HUDEP-2 (cell line): ENCODE data around the gene BDNF.
A peak's percentile ranks its signal among the peaks of the same experiment; 100 is the strongest.

Experiments used
- DNase-seq, 76 experiments: peaks; one replicate each; lab custom pipeline; 2025; ENCODE audit not compliant: unreplicated experiment in 76 of 76; lab: John Stamatoyannopoulos, UW

BDNF gene

GRCh38 chr11:27707676-27708075, 7.4 kb upstream of the BDNF start:
- DNase-seq: no peak

DNA sequence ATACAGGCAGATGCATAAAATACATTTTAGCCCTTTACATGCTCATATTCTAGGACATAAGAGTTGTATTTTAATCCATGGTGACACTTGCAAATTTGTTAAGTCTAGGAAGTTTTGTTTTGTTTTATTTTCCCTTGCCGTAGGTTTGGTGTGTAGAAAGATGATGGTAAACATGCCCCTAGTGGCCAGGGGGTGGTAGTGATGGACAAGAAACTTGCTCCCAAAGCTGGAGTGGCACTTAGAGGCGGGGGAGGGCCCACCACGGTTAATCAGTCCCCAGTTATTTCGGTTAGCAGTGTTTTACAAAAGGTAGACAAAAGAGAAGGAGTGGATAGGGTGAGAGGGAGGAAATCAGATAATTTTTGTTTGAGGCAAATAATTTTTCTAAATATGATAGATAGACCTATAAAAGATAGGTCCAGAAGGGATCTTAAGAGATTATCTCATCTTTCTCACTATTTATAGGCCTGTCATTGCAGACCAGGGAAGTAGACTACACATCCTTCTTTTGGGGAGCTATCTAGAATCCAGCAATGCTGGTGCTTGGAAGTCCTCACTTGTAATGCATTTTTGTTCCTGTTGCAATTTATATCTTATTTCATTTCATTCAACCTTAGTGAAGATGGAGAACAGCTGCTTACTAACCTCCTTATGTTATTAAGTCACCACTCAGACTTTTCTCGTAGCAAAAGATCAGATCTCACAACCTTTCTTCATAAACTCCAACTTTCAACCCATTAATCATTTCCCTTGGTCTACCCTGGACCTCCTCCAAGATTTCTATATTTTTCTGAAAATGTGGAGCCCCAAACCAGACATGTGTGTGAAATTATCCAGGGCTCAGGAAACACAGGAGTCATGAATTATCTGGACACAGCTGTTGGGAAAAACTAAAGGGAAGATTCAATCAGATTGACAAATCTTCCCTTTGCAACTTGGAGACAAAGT, 5.9 kb upstream of the BDNF start:
- peak in 12 of 76 experiments; percentile 2 to 36 (median 10) for DNase-seq

DNA sequence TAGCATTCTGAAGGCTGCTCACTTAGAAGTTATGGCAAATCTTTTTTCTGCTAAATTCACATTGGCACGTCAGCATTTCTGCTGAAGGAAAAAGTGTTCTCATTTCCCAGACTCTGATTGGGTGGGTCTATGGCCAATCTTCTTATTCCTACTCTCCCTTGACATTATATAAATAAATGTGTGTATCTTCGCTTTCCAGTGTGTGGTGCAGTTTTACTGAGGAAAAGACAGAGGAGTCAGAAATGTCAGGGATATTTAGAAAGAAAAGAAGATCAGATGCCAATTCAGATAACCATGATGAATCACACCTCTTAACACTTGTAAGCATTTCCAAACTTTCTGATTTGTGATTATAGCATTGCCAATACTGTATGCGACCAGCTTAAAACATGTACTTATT, 3.2 kb upstream of the BDNF start:
- no peak for DNase-seq

DNA sequence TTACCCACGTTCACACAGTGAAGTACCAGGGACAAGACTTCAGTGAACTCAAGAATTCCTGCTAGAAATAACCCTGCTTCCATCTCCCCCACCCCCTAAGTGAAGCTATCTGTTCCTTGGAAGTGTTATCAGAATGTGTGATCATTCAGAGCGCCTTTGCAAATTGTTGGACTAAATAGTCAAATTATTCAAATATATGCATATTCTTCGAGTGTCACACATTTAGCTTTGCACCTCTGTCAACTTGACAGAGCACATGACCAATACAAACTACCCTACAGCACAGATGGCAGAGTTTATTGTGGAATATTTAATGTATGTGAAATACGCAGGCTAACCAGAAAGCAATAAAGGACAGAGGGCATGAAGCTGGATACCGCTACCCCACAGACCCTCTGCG, 2.6 kb upstream of the BDNF start:
- no peak for DNase-seq

- DNase-seq: peak in 7 of 76 experiments; percentile 3 to 17 (median 7)
Observed at GRCh38 chr11:27701355-27702105, 1.3 kb upstream of the BDNF start.

- no peak for DNase-seq
Observed at GRCh38 chr11:27699926-27700350, 317 bp downstream of the BDNF start.

- no peak for DNase-seq
Observed at GRCh38 chr11:27699242-27699925, 871 bp downstream of the BDNF start.

DNA sequence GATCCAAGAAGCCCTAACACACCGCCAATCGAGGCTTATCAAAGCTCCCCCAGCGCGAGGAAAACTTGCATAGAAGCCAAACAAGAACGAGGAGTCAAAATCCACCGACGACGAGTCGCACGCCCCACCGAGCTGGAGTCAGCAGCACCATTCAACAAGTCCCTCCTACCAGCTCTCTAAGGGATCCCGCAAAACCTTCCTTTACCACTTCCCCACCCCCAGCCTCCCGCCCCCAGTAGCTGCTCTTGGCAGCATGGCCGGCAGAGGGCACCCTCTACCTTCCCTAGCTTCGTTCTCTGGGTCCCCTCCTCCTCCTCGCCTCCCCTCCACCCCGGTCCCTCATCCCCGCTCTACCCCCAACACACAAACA, 1.4 kb downstream of the BDNF start:
- DNase-seq: peak in 50 of 76 experiments; percentile 3 to 69 (median 34)

GRCh38 chr11:27697679-27698275, 2.5 kb downstream of the BDNF start:
- no peak for DNase-seq

DNA sequence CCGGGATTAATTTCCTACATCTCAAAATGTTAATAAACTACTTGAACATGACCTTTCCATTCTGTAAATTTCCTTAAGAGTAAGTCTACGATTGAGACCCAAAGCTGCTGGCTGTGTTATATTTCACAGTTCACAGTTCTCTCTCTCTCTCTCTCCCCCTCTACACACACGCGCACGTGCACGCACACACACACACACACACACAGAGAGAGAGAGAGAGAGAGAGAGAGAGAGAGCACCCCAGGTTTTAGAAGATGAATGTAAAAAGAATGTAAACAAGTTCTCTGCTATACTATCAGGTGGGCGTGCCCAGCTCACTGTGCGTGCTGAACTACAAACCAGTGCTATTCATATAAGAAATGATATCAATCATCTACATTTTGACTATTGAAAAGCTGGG, 3.3 kb downstream of the BDNF start:
- DNase-seq: no peak

- DNase-seq: no peak
Observed at GRCh38 chr11:27696115-27696514, 4.1 kb downstream of the BDNF start.

GRCh38 chr11:27694992-27695391, 5.3 kb downstream of the BDNF start:
- DNase-seq: no peak

- no peak for DNase-seq
Observed at GRCh38 chr11:27693398-27693797, 6.9 kb downstream of the BDNF start.

DNA sequence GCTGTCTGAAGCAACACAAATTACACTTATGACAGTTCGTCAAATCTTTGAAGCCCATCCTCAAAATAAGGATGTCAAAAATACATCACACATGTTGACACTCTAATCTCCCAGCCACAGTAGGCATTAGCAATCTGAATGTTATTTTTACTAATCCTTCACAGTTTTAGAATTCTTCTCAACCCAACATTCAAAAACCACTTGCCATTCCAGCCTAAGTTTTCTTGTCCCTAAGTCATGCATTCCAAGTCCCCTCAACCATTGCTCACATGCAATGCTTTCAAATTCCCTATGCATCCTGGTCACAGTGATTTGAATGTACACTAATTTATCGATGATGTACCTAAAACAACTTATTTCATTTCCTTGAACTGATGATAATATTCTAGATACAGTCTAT, 7.5 kb downstream of the BDNF start:
- DNase-seq: no peak

DNA sequence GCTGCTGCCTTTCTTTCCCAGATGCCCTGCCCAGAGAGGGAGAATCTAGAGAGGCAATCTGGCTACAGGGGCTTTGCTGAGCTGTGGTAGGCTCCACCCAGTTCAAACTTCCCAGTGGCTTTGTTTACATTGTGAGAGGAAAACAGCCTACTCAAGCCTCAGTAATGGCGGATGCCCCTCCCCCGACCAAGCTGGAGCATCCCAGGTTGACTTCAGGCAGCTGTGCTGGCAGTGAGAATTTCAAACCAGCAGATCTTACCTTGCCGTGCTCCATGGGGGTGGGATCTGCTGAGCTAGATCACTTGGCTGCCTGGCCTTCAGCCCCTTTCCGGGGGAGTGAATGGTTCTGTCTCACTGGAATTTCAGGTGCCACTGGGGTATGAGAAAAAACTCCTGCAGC, 12.2 kb downstream of the BDNF start:
- DNase-seq: no peak

GRCh38 chr11:27681664-27682063, 18.6 kb downstream of the BDNF start:
- no peak for DNase-seq

DNA sequence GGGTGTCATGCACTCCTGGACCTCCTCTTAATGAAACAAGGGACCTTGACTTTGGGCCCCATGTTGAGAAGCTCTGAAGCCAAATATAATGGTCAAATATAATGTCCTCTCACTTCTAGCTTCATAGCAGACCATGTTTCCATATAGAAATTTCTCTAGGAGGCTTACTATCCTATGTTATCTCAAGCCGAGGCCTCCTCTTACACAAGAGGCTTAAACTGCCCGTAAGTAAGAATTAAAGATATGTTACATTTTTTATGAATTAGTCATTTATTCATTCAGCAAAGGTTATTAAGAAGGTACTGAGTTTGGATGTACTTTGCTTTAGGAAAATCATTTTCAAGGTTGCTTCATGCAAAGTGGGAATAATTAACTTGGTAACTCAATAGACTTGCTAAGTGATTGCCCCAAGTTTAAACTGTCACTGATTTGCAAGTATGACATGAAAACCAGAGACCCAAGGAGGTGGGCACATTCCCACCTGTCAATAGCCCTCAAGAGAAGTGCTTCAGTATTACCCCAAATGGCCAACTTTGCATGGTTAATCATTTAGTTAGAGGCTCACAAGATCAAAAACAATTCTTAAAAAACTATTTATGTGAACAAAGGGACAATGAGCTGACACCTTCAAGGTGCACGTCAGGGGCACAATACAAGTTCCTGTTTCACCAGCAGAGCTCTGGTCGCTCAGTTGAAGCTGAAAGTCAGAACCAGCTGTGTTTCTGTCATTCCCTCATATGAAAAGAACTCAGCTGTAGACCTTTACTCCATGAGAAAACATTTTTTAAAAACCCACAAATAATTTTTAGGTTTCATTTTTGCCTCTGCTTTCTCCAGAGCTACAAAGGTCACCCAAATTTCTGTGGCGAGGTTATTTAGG, 20.9 kb downstream of the BDNF start:
- no peak for DNase-seq

DNA sequence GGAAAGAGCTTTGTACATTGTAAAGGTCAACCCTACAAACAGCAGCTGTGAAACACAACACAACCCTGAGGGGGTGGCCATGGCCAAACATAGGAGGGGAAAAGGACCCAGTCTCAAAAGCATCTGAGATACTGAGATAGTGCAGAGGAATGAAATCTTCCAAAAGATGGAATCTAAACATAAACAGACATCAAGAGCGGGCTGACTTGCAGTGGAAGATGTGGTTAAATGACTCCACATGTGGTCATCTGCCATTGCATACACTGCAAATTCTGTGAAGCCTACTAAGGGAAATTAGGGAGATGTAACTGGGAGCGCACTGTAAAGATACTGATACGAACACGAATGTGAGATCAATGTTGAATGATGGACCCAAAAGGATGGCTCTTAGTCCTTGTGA, 22.0 kb downstream of the BDNF start:
- DNase-seq: no peak

GRCh38 chr11:27677108-27677507, 23.1 kb downstream of the BDNF start:
- no peak for DNase-seq
